Parathyroid adenoma (tissue), 2 donors: ENCODE measurements around the gene ZFHX3.

Experiments used
- H2AFZ ChIP-seq: fragments of 300-600 bp; sonication (generic); one replicate; pipeline ENCODE4 v1.7.0; 2017; ENCODE audit warnings: antibody characterized with exemption, mild to moderate bottlenecking
- H3K27ac ChIP-seq: fragments of 300-600 bp; sonication (generic); one replicate; pipeline ENCODE4 v1.7.0; 2017
- H3K27me3 ChIP-seq: fragments of 300-600 bp; sonication (generic); one replicate; pipeline ENCODE4 v1.7.0; 2017; ENCODE audit warnings: low read length; ENCODE audit not compliant: control insufficient read depth, insufficient read depth
- H3K36me3 ChIP-seq: fragments of 300-600 bp; sonication (generic); one replicate; pipeline ENCODE4 v1.7.0; 2017; ENCODE audit warnings: low read length; ENCODE audit not compliant: control insufficient read depth, insufficient read depth
- H3K4me1 ChIP-seq: fragments of 300-600 bp; sonication (generic); one replicate; pipeline ENCODE4 v1.7.0; 2017; ENCODE audit warnings: control low read depth
- H3K4me2 ChIP-seq: fragments of 300-600 bp; sonication (generic); one replicate; pipeline ENCODE4 v1.7.0; 2017; ENCODE audit warnings: low read length
- H3K4me3 ChIP-seq: fragments of 300-600 bp; sonication (generic); one replicate; pipeline ENCODE4 v1.7.0; 2017; ENCODE audit warnings: low read depth, low read length
- H3K79me2 ChIP-seq: fragments of 300-600 bp; sonication (generic); one replicate; pipeline ENCODE4 v1.7.0; 2017; ENCODE audit warnings: control low read depth
- H3K9ac ChIP-seq: fragments of 300-600 bp; sonication (generic); one replicate; pipeline ENCODE4 v1.7.0; 2017; ENCODE audit warnings: mild to moderate bottlenecking
- H3K9me3 ChIP-seq: fragments of 300-600 bp; sonication (generic); one replicate; pipeline ENCODE4 v1.7.0; 2017; ENCODE audit warnings: low read length; ENCODE audit not compliant: control insufficient read depth
- TF ChIP-seq, protein P1 (sequence below): fragments of 300-600 bp; sonication (generic); IDR thresholded peaks from one replicate; pipeline ENCODE4 v1.7.0; 2017; ENCODE audit warnings: antibody characterized with exemption, mild to moderate bottlenecking
- donor health status: primary hyperparathyroidism.

Gene ZFHX3

DNA sequence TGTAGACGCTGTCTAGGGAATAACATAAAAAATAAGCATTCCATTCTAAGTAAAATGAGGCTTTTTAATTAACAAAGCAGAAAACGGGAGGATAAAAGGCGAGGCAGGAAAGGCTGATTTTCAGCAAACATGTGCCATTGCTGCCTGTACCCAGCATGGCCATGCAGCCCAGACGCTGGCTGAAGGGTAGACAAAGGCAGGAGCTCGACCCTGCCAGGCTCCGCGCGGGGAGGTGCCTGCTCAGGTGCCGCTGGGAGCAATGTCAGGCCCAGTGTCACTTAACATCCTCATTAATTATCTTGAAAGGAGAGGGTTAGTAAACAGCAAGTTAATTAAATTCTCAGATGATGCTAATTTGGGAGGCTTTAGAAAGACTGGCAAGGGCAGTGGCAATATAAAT lies 136.0 kb downstream of the ZFHX3 start:
- Histone ChIP-seq H3K27me3 (no peaks in the 10 kb centered on the region), H3K4me3 (no peak overlapping the region), H3K9ac (no peak overlapping the region), H3K27ac (no peak overlapping the region), H3K4me1 (no peaks in the 10 kb centered on the region), H3K36me3 (no peaks in the 10 kb centered on the region), H3K9me3 (no peaks in the 10 kb centered on the region), H3K4me2 (no peak overlapping the region), H3K79me2 (peaks cover 41% of the 10 kb centered on the region), H2AFZ (no peak overlapping the region)
- TF ChIP-seq, protein P1, sequence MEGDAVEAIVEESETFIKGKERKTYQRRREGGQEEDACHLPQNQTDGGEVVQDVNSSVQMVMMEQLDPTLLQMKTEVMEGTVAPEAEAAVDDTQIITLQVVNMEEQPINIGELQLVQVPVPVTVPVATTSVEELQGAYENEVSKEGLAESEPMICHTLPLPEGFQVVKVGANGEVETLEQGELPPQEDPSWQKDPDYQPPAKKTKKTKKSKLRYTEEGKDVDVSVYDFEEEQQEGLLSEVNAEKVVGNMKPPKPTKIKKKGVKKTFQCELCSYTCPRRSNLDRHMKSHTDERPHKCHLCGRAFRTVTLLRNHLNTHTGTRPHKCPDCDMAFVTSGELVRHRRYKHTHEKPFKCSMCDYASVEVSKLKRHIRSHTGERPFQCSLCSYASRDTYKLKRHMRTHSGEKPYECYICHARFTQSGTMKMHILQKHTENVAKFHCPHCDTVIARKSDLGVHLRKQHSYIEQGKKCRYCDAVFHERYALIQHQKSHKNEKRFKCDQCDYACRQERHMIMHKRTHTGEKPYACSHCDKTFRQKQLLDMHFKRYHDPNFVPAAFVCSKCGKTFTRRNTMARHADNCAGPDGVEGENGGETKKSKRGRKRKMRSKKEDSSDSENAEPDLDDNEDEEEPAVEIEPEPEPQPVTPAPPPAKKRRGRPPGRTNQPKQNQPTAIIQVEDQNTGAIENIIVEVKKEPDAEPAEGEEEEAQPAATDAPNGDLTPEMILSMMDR: no peak

DNA sequence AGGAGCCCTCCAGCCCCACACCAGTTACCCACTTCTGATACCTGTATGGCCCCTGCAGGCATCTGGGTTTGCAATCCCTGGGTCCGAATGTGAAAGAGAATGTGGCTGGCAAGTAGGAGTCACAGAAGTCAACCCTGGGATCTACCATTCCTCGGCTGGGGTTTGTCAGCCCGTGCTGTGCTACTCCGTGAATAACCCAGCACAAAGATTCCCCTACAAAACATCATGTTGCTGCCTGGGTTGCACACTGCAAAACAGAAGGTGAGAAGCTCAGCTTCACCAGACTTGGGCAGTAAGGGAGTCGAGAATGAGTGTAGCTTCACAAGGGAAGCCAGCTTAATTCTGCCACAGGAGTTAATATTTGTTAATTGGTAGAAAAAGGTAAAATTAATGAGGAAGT lies 137.1 kb downstream of the ZFHX3 start:
- no peaks in the 10 kb centered on the region for H3K9me3 ChIP-seq
- H3K9ac ChIP-seq: no peak overlapping the region
- TF ChIP-seq, protein P1: no peak
- peaks cover 42% of the 10 kb centered on the region for H3K79me2 ChIP-seq
- no peak overlapping the region for H3K27ac ChIP-seq
- H3K4me1 ChIP-seq: no peaks in the 10 kb centered on the region
- no peak overlapping the region for H2AFZ ChIP-seq
- H3K36me3 ChIP-seq: no peaks in the 10 kb centered on the region
- no peak overlapping the region for H3K4me2 ChIP-seq
- H3K27me3 ChIP-seq: no peaks in the 10 kb centered on the region
- no peak overlapping the region for H3K4me3 ChIP-seq

DNA sequence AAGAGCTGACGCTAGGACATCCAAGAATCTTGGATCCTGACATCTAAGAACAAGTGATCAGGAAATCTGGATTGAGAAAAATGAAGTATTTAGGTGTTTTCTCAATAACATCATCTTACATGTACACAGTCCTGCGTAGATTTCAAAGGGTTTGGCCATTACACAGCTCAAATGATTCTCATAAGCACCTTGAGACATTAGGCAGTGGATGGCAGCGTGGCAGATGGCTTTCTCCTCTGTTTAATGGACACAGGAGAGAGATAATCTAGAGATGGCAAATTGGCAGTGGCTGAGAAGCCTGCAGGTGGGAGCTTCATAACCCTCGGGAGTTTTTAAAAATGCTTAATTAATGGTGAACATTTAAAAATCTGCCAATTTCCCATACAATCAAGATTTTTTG lies 137.5 kb downstream of the ZFHX3 start:
- Histone ChIP-seq H3K27me3 (no peaks in the 10 kb centered on the region), H3K4me2 (no peak overlapping the region), H3K27ac (no peak overlapping the region), H3K4me3 (no peak overlapping the region), H3K4me1 (no peaks in the 10 kb centered on the region), H3K9ac (no peak overlapping the region), H3K9me3 (no peaks in the 10 kb centered on the region), H2AFZ (no peak overlapping the region), H3K79me2 (peaks cover 44% of the 10 kb centered on the region), H3K36me3 (no peaks in the 10 kb centered on the region)
- TF ChIP-seq, protein P1: no peak

DNA sequence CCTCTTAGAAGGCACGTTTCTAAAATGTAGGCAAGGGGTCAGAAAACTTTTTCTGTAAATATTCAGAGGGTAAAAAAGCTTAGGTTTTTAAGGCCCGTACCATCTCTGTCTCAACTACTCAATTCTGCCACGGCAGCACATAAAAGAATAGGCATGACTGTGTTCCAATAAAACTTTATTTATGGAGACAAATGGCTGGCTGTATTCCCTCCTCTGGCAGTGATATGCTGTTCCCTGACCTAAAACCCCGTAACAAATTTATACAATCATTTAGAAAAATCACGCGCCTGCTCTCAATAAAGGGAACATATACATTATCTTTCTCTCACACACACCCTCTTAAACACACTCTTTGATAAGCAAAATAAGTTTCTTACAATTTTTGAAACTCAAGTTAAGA lies 138.7 kb downstream of the ZFHX3 start:
- no peak overlapping the region for H3K4me2 ChIP-seq
- no peaks in the 10 kb centered on the region for H3K36me3 ChIP-seq
- no peak overlapping the region for H3K4me3 ChIP-seq
- H2AFZ ChIP-seq: no peak overlapping the region
- H3K27me3 ChIP-seq: no peaks in the 10 kb centered on the region
- no peak overlapping the region for H3K27ac ChIP-seq
- TF ChIP-seq, protein P1: no peak
- H3K9ac ChIP-seq: no peak overlapping the region
- no peaks in the 10 kb centered on the region for H3K9me3 ChIP-seq
- H3K4me1 ChIP-seq: no peaks in the 10 kb centered on the region
- peaks cover 43% of the 10 kb centered on the region for H3K79me2 ChIP-seq

DNA sequence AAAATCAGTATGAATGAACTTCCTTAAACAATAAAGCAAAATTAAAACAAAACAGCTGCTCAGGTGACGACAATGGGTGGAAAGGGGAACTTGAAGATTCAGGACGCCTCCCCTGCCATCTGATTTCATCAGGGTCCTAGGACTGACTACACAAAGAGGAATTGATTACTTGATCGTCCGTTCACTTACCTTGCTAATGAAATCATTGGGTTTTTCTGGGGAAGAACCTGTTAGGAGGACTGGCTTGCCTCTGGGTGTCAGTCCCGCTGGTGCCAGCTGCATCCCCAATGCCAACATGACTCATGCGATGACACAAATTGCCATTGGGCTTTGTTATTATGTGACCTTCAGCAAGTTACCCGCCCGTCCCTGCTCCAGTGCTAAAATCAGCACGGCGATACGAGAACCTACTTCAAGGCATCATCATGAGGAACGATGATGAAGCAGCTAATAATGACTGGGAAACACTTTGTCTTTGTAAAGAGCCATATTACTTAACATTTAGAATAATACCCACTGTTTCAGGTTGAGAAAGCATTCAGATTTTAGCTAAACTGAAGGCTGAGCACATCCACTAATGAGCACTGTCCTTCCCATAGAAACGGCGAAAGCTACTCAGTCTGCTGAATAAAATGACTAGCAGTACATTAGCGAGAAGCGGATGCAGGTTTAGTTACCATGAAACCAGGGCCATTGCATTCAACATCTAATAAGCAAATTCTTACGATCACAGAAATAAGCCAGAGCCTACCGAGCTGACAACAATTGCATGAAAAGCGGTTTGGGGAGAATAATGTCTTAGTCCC lies 139.4 kb downstream of the ZFHX3 start:
- Histone ChIP-seq H2AFZ (no peak overlapping the region), H3K27ac (no peak overlapping the region), H3K9ac (no peak overlapping the region), H3K4me2 (no peak overlapping the region), H3K4me3 (no peak overlapping the region), H3K4me1 (no peaks in the 10 kb centered on the region), H3K27me3 (no peaks in the 10 kb centered on the region), H3K36me3 (no peaks in the 10 kb centered on the region), H3K79me2 (peaks cover 41% of the 10 kb centered on the region), H3K9me3 (no peaks in the 10 kb centered on the region)
- TF ChIP-seq, protein P1: no peak
